ENCODE data around the gene UCK2.

UCK2 gene

DNA sequence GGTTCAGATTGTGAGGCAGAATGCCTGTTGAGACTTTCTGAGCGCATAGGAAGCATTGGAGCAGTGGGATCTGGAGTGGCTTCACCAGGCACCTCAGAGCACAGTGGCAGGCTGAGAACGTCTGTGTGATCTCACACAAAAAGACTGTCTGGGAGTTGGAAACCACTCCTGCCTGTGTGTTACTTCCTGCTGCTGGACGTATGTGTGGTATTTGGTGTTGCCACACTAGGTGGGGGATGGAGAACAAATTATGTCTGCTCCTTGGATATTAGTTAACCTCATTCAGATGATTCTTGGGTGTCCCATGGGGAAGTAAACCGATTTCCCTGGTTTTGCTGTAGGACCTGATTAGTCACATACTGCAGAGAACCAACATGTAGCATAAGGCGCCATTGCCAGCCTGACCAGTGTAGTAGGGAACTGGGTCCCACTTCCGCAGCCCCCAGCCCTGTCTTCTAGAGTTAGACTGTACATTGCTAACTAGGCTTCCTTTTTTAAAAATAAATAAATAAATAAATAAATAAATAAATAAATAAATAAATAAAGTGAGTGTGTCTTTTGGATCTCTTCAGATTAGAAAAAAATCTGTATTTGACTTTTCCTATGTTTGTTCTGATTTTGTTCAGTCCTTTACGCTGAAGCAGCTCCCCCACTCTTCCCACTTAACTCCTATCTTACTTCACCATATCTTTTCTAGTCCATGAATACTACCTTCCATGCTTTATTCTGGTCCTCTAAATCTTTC lies 26.9 kb downstream of the UCK2 start:
- H3K9me3 ChIP-seq (ENCODE audit: control insufficient read depth, low read length): no peaks in the 10 kb centered on the region
- no peak overlapping the region for H3K27ac ChIP-seq
- no peak overlapping the region for H3K4me3 ChIP-seq (ENCODE audit: low read depth, low read length)
- H2AFZ ChIP-seq: no peak overlapping the region
- TF ChIP-seq, protein P1, sequence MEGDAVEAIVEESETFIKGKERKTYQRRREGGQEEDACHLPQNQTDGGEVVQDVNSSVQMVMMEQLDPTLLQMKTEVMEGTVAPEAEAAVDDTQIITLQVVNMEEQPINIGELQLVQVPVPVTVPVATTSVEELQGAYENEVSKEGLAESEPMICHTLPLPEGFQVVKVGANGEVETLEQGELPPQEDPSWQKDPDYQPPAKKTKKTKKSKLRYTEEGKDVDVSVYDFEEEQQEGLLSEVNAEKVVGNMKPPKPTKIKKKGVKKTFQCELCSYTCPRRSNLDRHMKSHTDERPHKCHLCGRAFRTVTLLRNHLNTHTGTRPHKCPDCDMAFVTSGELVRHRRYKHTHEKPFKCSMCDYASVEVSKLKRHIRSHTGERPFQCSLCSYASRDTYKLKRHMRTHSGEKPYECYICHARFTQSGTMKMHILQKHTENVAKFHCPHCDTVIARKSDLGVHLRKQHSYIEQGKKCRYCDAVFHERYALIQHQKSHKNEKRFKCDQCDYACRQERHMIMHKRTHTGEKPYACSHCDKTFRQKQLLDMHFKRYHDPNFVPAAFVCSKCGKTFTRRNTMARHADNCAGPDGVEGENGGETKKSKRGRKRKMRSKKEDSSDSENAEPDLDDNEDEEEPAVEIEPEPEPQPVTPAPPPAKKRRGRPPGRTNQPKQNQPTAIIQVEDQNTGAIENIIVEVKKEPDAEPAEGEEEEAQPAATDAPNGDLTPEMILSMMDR (IDR thresholded peaks at IDR 0.05): no peak
- H3K4me1 ChIP-seq: peaks cover 6% of the 10 kb centered on the region
- no peaks in the 10 kb centered on the region for H3K79me2 ChIP-seq
- no peak overlapping the region for H3K4me2 ChIP-seq (ENCODE audit: low read length)
- no peaks in the 10 kb centered on the region for H3K36me3 ChIP-seq (ENCODE audit: control insufficient read depth, insufficient read depth, low read length)
- no peak overlapping the region for H3K9ac ChIP-seq
- no peaks in the 10 kb centered on the region for H3K27me3 ChIP-seq (ENCODE audit: control insufficient read depth, insufficient read depth, low read length)

DNA sequence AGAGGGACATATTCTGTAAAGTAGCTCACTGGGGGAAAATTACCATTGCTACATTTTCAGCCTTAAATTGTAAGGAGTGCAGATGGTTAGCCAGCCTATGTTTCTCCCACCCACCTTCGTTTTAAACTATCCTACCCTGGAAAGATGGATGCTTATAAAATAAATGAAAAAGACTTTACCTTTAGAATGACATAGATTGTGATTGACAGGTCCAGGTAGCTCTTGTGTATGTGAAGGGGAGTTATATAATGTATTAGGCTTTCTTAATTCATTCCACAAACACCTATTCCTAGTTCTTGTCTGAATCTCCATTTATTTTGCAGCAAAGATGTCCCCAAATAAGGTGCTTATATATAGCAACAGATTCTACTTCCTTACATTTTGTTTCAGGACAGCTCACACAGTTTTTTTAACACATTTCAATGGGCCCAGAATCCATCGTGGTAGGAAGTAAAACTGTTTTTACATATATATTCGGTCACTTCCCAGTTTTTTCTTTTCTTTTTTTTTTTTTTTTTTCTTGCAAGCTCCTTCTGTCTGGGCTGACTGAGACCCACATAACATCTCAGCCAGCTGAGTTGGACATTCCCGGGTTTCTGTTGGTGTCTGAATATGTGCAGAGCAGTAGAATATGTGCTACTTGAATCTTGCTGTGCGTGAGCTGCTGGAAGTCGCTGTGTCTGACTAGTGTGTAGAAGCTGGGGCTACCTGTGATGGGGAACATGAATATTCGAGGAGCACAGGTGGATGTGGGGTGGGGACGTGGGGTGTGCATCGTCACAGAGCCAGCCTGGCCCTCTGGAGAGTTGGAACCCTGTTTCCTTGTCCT lies 27.8 kb downstream of the UCK2 start:
- H3K9me3 ChIP-seq (ENCODE audit: control insufficient read depth, low read length): no peaks in the 10 kb centered on the region
- H3K27me3 ChIP-seq (ENCODE audit: control insufficient read depth, insufficient read depth, low read length): no peaks in the 10 kb centered on the region
- H3K36me3 ChIP-seq (ENCODE audit: control insufficient read depth, insufficient read depth, low read length): no peaks in the 10 kb centered on the region
- H3K4me1 ChIP-seq: peaks cover 6% of the 10 kb centered on the region
- H3K4me2 ChIP-seq (ENCODE audit: low read length): no peak overlapping the region
- no peak overlapping the region for H2AFZ ChIP-seq
- TF ChIP-seq, protein P1 (IDR thresholded peaks at IDR 0.05): no peak
- no peak overlapping the region for H3K27ac ChIP-seq
- no peak overlapping the region for H3K4me3 ChIP-seq (ENCODE audit: low read depth, low read length)
- H3K9ac ChIP-seq: no peak overlapping the region
- H3K79me2 ChIP-seq: no peaks in the 10 kb centered on the region

DNA sequence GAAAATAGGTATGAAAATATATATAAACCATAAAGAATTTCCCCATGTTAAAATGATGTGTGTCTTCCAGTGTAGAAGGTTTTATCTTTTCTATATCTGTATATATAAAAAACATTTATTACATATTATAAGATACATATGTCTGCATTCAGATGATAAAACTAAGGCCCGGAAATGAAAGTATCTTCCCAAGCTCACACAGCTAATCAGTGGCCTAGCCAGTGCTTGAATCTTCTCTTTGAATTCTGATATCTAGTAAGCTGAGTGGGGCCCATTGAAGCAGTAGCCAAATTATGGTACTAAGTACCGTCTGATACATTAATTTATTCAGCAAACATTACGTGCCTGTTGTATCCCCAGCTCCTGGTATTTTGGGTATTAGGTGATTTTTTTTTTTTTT lies 28.6 kb downstream of the UCK2 start:
- Histone ChIP-seq H3K9ac (no peak overlapping the region), H3K4me2 (ENCODE audit: low read length) (no peak overlapping the region), H3K79me2 (no peaks in the 10 kb centered on the region), H3K36me3 (ENCODE audit: control insufficient read depth, insufficient read depth, low read length) (no peaks in the 10 kb centered on the region), H3K4me3 (ENCODE audit: low read depth, low read length) (no peak overlapping the region), H2AFZ (no peak overlapping the region), H3K4me1 (peaks cover 6% of the 10 kb centered on the region), H3K9me3 (ENCODE audit: control insufficient read depth, low read length) (no peaks in the 10 kb centered on the region), H3K27me3 (ENCODE audit: control insufficient read depth, insufficient read depth, low read length) (no peaks in the 10 kb centered on the region), H3K27ac (no peak overlapping the region)
- TF ChIP-seq, protein P1 (IDR thresholded peaks at IDR 0.05): no peak

DNA sequence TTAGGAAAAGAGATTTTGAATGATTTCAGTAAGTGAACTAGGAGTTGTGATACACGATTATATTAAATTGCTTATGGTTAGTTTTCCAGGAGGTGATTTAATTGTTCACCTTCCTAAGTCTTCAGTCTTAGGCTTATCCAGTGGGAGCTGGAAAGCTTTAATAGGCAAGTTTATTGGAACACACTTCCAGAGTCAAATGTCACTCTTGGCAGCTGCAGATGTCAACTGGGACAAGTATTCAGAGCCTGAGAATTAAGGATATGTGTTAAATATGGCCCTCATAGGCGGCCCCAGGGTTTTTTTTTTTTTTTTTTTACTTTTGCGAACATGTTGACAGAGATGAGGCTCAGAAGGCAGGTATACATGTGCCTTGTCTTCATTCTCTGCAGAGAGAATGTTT lies 29.2 kb downstream of the UCK2 start:
- Histone ChIP-seq H3K9me3 (ENCODE audit: control insufficient read depth, low read length) (no peaks in the 10 kb centered on the region), H3K36me3 (ENCODE audit: control insufficient read depth, insufficient read depth, low read length) (no peaks in the 10 kb centered on the region), H3K79me2 (no peaks in the 10 kb centered on the region), H3K4me3 (ENCODE audit: low read depth, low read length) (no peak overlapping the region), H3K9ac (no peak overlapping the region), H3K27ac (no peak overlapping the region), H3K4me2 (ENCODE audit: low read length) (no peak overlapping the region), H3K4me1 (peaks cover 6% of the 10 kb centered on the region), H2AFZ (no peak overlapping the region), H3K27me3 (ENCODE audit: control insufficient read depth, insufficient read depth, low read length) (no peaks in the 10 kb centered on the region)
- TF ChIP-seq, protein P1 (IDR thresholded peaks at IDR 0.05): no peak

All from parathyroid adenoma (tissue), 2 donors.